DLD1 (cell line): Measurements from ENCODE around the gene GTF2A1L.

Experiments
- in situ Hi-C: cut with HindIII; loops from 2 replicates; pipeline ENCODE4 v1.10.0; 2017; ENCODE audit warnings: low sequenced_read_pairs

GTF2A1L gene

GRCh38 chr2:48727560-48727959 is 109.9 kb downstream of the GTF2A1L start:
- in situ Hi-C loops, result loop anchor here (25.0 kb wide), 1 partner anchor 90 kb away; no protein-coding TSS in a partner anchor

- in situ Hi-C loops, result loop anchor here (25.0 kb wide), 1 partner anchor 91 kb away; no protein-coding TSS in a partner anchor
Measured at GRCh38 chr2:48728295-48728694, 110.6 kb downstream of the GTF2A1L start.

GRCh38 chr2:48728840-48729239 is 111.2 kb downstream of the GTF2A1L start:
- in situ Hi-C loops, result loop anchor here (25.0 kb wide), 1 partner anchor 92 kb away; no protein-coding TSS in a partner anchor
